Lung microvascular endothelial cell (primary cell): Measurements from ENCODE around the gene LMBR1. TPM values are rescaled to one million over a fixed set of nuclear protein-coding genes. Genes with fewer than 3 reads are reported as not detected.

ENCODE experiments used
- DNase-seq, 2 donors: peaks; one replicate each; pipeline versions ENCODE4 v3.0.0 to v3.0.0-alpha.2; 2010; ENCODE audit warnings: low read depth in 2 of 2
- total RNA-seq: library from RNA; depleted of rRNA; stranded (reverse); fragments of >200 nt; gene quantifications from 2 replicates; pipeline ENCODE4 v1.2.1, GENCODE V29; 2014

LMBR1 gene
- total RNA-seq, 1 donor from 2014 or later, result 125 TPM

- no peak for DNase-seq
These were observed 264.4 kb downstream of the LMBR1 start for GRCh38 chr7:156628562-156628961.

Other genes starting within 250 kb of the LMBR1 start
- gene NOM1, start 56.5 kb upstream of the LMBR1 start, total RNA-seq, result 15.1 and 16.8 TPM in 2 replicates
- not detected in 2 replicates for gene MNX1, start 117.5 kb upstream of the LMBR1 start, total RNA-seq
- 71.3 and 88.3 TPM in 2 replicates for gene UBE3C, start 245.7 kb upstream of the LMBR1 start, total RNA-seq